ENCODE measurements around the gene HECW1.

DNA sequence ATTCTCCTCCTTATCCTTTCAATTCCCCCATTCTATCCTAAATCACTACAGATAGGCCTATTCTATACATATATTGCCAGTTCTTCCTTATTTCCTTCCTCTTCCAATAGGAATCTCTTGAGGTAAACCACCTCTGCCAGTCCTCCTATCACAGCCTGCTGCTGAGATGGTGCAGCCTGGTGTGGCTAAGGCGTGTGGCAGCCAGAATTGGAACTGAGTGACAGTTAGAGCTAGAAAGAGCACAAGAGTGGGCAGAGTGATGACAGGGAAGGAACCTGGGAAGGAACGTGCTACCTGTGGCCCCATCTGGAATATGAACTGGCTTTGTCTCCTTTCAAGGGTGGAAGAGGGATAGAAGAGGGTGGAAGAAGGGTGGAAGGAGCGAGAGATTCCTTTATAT, 187.7 kb downstream of the HECW1 start:
- TF ChIP-seq, protein P1, sequence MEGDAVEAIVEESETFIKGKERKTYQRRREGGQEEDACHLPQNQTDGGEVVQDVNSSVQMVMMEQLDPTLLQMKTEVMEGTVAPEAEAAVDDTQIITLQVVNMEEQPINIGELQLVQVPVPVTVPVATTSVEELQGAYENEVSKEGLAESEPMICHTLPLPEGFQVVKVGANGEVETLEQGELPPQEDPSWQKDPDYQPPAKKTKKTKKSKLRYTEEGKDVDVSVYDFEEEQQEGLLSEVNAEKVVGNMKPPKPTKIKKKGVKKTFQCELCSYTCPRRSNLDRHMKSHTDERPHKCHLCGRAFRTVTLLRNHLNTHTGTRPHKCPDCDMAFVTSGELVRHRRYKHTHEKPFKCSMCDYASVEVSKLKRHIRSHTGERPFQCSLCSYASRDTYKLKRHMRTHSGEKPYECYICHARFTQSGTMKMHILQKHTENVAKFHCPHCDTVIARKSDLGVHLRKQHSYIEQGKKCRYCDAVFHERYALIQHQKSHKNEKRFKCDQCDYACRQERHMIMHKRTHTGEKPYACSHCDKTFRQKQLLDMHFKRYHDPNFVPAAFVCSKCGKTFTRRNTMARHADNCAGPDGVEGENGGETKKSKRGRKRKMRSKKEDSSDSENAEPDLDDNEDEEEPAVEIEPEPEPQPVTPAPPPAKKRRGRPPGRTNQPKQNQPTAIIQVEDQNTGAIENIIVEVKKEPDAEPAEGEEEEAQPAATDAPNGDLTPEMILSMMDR (IDR thresholded peaks at IDR 0.05): no peak
- TF ChIP-seq POLR2A (IDR thresholded peaks at IDR 0.05): no peak
